IMR-90 (cell line): ENCODE results near the gene RPL31. TPM values are rescaled to one million over a fixed set of nuclear protein-coding genes. Genes with fewer than 3 reads are reported as not detected.

Source experiments
- ATAC-seq: fragments of 200-7000 bp; cut with Tn5 transposase; 2 replicates; pipeline ENCODE4 v1.9.1; 2020; ENCODE audit warnings: low read depth, mild to moderate bottlenecking, moderate library complexity
- BruUV-seq: library from RNA; stranded (reverse); fragments of 400-500 nt; replicated peaks from 2 replicates; lab custom pipeline; 2021; lab: Mats Ljungman, UMichigan
- CTCF ChIA-PET: fragments of 300-600 bp; formaldehyde crosslinking; extraction: SDS; loops from one replicate; lab custom pipeline; 2021; ENCODE audit warnings: antibody characterized with exemption; lab: Yijun Ruan, JAX
- POLR2A ChIA-PET: fragments of 300-600 bp; sonication (Branson Sonifier 250); formaldehyde crosslinking; loops from one replicate; lab custom pipeline; 2022; ENCODE audit warnings: antibody characterized with exemption; ENCODE audit not compliant: unreplicated experiment; lab: Charles Lee
- DNase-seq: peaks from one replicate; pipeline ENCODE4 v3.0.0; 2013
- H2AFZ ChIP-seq: replicated peaks from 2 replicates; pipeline ENCODE3; 2013; ENCODE audit warnings: low read length, mild to moderate bottlenecking; ENCODE audit not compliant: poor library complexity
- H2AK5ac ChIP-seq: 2 replicates; pipeline ENCODE4 v1.6.1; 2013; ENCODE audit warnings: low read depth, low read length, inconsistent platforms
- H2AK9ac ChIP-seq: replicated peaks from 2 replicates; pipeline ENCODE3; 2013; ENCODE audit warnings: mild to moderate bottlenecking, low read depth, low read length, moderate library complexity; ENCODE audit not compliant: poor library complexity
- H2BK120ac ChIP-seq: 2 replicates; pipeline ENCODE4 v1.6.1; 2013; ENCODE audit warnings: low read depth, low read length, inconsistent platforms
- H2BK15ac ChIP-seq: 3 replicates; pipeline ENCODE4 v1.6.1; 2013; ENCODE audit warnings: low read depth, low read length, inconsistent platforms
- H2BK20ac ChIP-seq: 2 replicates; pipeline ENCODE4 v1.6.1; 2013; ENCODE audit warnings: low read depth, mild to moderate bottlenecking, inconsistent platforms, low read length, moderate library complexity
- H2BK5ac ChIP-seq: 2 replicates; pipeline ENCODE4 v1.6.1; 2013; ENCODE audit warnings: mild to moderate bottlenecking, low read depth, low read length, inconsistent platforms; ENCODE audit not compliant: poor library complexity, severe bottlenecking
- H3K14ac ChIP-seq: replicated peaks from 2 replicates; pipeline ENCODE4 v1.6.1; 2013; ENCODE audit warnings: low read depth, low read length, inconsistent platforms
- H3K18ac ChIP-seq: 2 replicates; pipeline ENCODE4 v1.6.1; 2013; ENCODE audit warnings: low read depth, low read length, control low read depth
- H3K23ac ChIP-seq: 2 replicates; pipeline ENCODE4 v1.6.1; 2013; ENCODE audit warnings: low read depth, low read length, inconsistent platforms
- H3K27ac ChIP-seq: 2 replicates; pipeline ENCODE4 v1.5.1; 2013; ENCODE audit warnings: mild to moderate bottlenecking, control low read depth, low read length; ENCODE audit not compliant: insufficient read depth
- H3K27me3 ChIP-seq: 2 replicates; pipeline ENCODE4 v1.6.1; 2013; ENCODE audit warnings: low read length; ENCODE audit not compliant: control insufficient read depth, insufficient read depth
- H3K36me3 ChIP-seq: 2 replicates; pipeline ENCODE4 v1.6.1; 2013; ENCODE audit warnings: low read length, mixed read lengths; ENCODE audit not compliant: control insufficient read depth, insufficient read depth
- H3K4ac ChIP-seq: 2 replicates; pipeline ENCODE4 v1.6.1; 2013; ENCODE audit warnings: low read depth, low read length, inconsistent platforms
- H3K4me1 ChIP-seq: 2 replicates; pipeline ENCODE4 v1.6.1; 2013; ENCODE audit warnings: low read length, mixed read lengths; ENCODE audit not compliant: control insufficient read depth, insufficient read depth
- H3K4me2 ChIP-seq: 2 replicates; pipeline ENCODE4 v1.6.1; 2013; ENCODE audit warnings: low read depth, mild to moderate bottlenecking, control low read depth, low read length, moderate library complexity
- H3K4me3 ChIP-seq: 2 replicates; pipeline ENCODE4 v1.5.1; 2013; ENCODE audit warnings: low read depth, mild to moderate bottlenecking, control low read depth, low read length, moderate library complexity; ENCODE audit not compliant: insufficient read depth
- H3K56ac ChIP-seq: 2 replicates; pipeline ENCODE4 v1.6.1; 2013; ENCODE audit warnings: low read length, inconsistent platforms; ENCODE audit not compliant: insufficient read depth; ENCODE audit errors: extremely low read depth
- H3K79me1 ChIP-seq, 2 experiments: 2 replicates each; pipeline ENCODE4 v1.6.1; 2013; ENCODE audit warnings: low read length in 2 of 2, inconsistent platforms in 1 of 2, low read depth in 1 of 2
- H3K9ac ChIP-seq: 2 replicates; pipeline ENCODE4 v1.6.1; 2013; ENCODE audit warnings: low read depth, low read length, control low read depth
- H3K9me1 ChIP-seq: 2 replicates; pipeline ENCODE4 v1.6.1; 2013; ENCODE audit warnings: low read length, inconsistent platforms; ENCODE audit not compliant: insufficient read depth
- H3K9me3 ChIP-seq: 2 replicates; pipeline ENCODE4 v1.6.1; 2013; ENCODE audit warnings: low read length; ENCODE audit not compliant: control insufficient read depth, insufficient read depth
- H4K20me1 ChIP-seq: 2 replicates; pipeline ENCODE4 v1.6.1; 2013; ENCODE audit warnings: low read length, inconsistent platforms; ENCODE audit not compliant: insufficient read depth
- H4K5ac ChIP-seq: 2 replicates; pipeline ENCODE4 v1.6.1; 2013; ENCODE audit warnings: mild to moderate bottlenecking, low read depth, low read length, control low read depth
- H4K8ac ChIP-seq, 2 experiments: 2 replicates each; pipeline ENCODE4 v1.6.1; 2013; ENCODE audit warnings: low read depth in 2 of 2, low read length in 2 of 2, control low read depth in 1 of 2, inconsistent platforms in 1 of 2
- H4K91ac ChIP-seq: 2 replicates; pipeline ENCODE4 v1.6.1; 2013; ENCODE audit warnings: low read depth, low read length, inconsistent platforms; ENCODE audit not compliant: insufficient read depth
- CHD1 ChIP-seq: IDR thresholded peaks from 2 replicates; pipeline ENCODE4 v1.6.1; 2012; ENCODE audit warnings: low read depth, low read length, improper control_type of control experiment
- MAZ ChIP-seq: IDR thresholded peaks from 2 replicates; pipeline ENCODE4 v1.6.1; 2012; ENCODE audit warnings: low read depth, mild to moderate bottlenecking, low read length, improper control_type of control experiment, moderate library complexity, borderline replicate concordance
- NFE2L2 ChIP-seq: fragments of 150-350 bp; IDR thresholded peaks from 2 replicates; pipeline ENCODE4 v1.6.1; 2016; ENCODE audit warnings: low read depth, mild to moderate bottlenecking, low read length
- POLR2A ChIP-seq: IDR thresholded peaks from 2 replicates; pipeline ENCODE4 v1.6.1; 2012; ENCODE audit warnings: mild to moderate bottlenecking, low read depth, low read length
- RAD21 ChIP-seq: IDR thresholded peaks from 2 replicates; pipeline ENCODE4 v1.6.1; 2012; ENCODE audit warnings: low read length, improper control_type of control experiment
- WGBS, 2 experiments: methylation state at CpG; one replicate each; pipeline versions ENCODE4 v1.1.5 to v1.1.7; 2013; ENCODE audit warnings: missing lambda C conversion rate in 2 of 2; ENCODE audit not compliant: insufficient read length in 1 of 2; ENCODE audit errors: extremely low coverage in 2 of 2; 5-methylcytosine and 5-hydroxymethylcytosine counted together
- dilution Hi-C: fragments of 300-500 bp; cut with HindIII; formaldehyde crosslinking; loops from one replicate; pipeline ENCODE4 v1.14.3; 2018; ENCODE audit warnings: low sequenced_read_pairs; ENCODE audit not compliant: unreplicated experiment
- in situ Hi-C: fragments of 300-500 bp; cut with MboI; formaldehyde crosslinking; loops from 3 replicates; pipeline ENCODE4 v1.14.3; 2019; ENCODE audit warnings: low sequenced_read_pairs, inconsistent platforms, mixed read lengths
- intact Hi-C: fragments of 100-400 bp; cut with micrococcal nuclease; formaldehyde crosslinking; loops from 2 replicates; pipeline ENCODE4 v1.10.0; 2022
- polyA plus RNA-seq, 3 experiments: library from polyadenylated mRNA; depleted of rRNA; stranded (reverse); fragments of >200 nt; gene quantifications; 2 replicates each; pipeline ENCODE4 v1.2.3, GENCODE V29; 2012; ENCODE audit warnings: low replicate concordance in 1 of 3
- total RNA-seq: library from RNA; depleted of rRNA; stranded (reverse); fragments of >200 nt; gene quantifications from 2 replicates; pipeline ENCODE4 v1.2.3, GENCODE V29; 2012

The RPL31 gene
- total and polyA plus RNA-seq, 2 of the 4 experiments (the other 2 are of a cell fraction) = 358 to 2,908 TPM

DNA sequence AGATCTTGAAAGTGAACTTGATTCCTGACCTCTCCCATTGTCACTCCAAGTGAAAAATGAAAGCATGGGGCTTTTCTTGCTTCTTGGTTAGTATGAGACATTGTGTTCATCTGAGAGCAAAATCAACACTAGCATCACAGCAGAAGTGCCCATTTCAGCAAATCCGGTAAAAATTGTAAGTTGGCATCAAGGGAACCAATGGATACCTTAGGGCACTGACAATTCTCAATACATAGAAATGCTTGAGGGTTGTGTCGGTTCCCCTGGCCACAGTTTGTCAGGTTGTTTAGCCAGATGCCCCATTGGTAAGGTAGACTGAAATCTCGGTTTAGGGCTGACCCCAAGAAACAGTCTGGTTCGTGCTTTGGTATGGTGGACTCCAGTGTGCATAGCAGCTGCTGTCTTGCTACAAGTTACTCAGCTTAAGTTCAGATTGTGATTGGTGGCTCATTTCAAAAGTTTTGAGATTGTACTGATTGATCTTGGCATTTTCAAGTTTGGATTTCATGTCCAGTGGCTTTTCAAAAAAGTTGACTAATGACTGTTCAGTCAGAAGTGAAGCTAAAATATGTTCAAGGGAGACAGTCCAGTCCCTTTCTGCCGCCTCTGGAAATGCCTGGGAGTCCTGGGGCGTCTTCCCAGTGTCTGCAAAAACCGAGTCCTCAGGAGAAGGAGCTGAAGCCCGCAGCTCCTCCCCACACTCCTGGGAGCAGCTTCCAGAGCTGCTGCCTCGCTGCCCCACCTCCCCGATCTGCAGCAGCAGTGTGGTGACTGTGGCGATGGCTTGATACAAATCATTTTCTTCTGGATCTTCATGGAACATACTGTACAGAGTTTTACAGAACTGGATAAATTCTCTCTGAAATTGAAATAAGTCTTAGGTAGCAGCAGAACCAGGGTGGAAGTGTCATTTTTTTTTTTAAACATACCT lies 5.6 kb downstream of the RPL31 start:
- ATAC-seq (no peak), DNase-seq (no peak)
- H2BK20ac ChIP-seq = no peak overlapping the region
- CTCF ChIA-PET = interaction anchor here (0.6 to 1.4 kb wide), 2 partner anchors 198 to 326 kb away, joined by 4 read pairs; no protein-coding TSS in a partner anchor
- peaks cover 6% of the 10 kb centered on the region for H3K4me1 ChIP-seq
- H4K8ac ChIP-seq = peak overlapping the region in 1 of 2 experiments; percentile 24; a peak in 1 of 4 replicates
- TF ChIP-seq POLR2A = 0 out of 2 replicates have a peak, but pooled peaks have one; percentile 10
- TF ChIP-seq RAD21 = no peak
- no peak for TF ChIP-seq MAZ
- no peak for TF ChIP-seq NFE2L2
- no peak for TF ChIP-seq CHD1
- WGBS, 2 experiments = no CpG with 5 or more reads among the region's 11 CpGs
- peaks cover 74% of the 10 kb centered on the region for H4K20me1 ChIP-seq
- H2BK120ac ChIP-seq = no peak overlapping the region
- no peak overlapping the region for H3K9ac ChIP-seq
- H2AK9ac ChIP-seq = no peak overlapping the region
- H2BK15ac ChIP-seq = no peak overlapping the region
- no peak overlapping the region for H3K4me3 ChIP-seq
- no peak overlapping the region for H2AK5ac ChIP-seq
- 0 out of 2 replicates have a peak overlapping the region, but pooled peaks have one; percentile 12 for H3K23ac ChIP-seq
- dilution Hi-C loops (no loop called here), in situ Hi-C loops (no loop called here), intact Hi-C loops (no loop called here)
- H3K27me3 ChIP-seq = no peaks in the 10 kb centered on the region
- H3K36me3 ChIP-seq = peaks cover 51% of the 10 kb centered on the region
- H2AFZ ChIP-seq = no peak overlapping the region
- no peak overlapping the region for H3K27ac ChIP-seq
- no peak overlapping the region for H3K14ac ChIP-seq
- no peak overlapping the region for H3K4me2 ChIP-seq
- no peak overlapping the region for H3K4ac ChIP-seq
- H3K56ac ChIP-seq = no peak overlapping the region
- no peak overlapping the region for H4K5ac ChIP-seq
- BruUV-seq = no TSS peak
- H3K9me1 ChIP-seq = peaks cover 16% of the 10 kb centered on the region
- H2BK5ac ChIP-seq = no peak overlapping the region
- POLR2A ChIA-PET = interaction anchor here (0.6 kb wide), 2 partner anchors 29 to 43 kb away, joined by 3 read pairs; no protein-coding TSS in a partner anchor
- peaks cover 21 to 68% of the 10 kb centered on the region in 2 experiments for H3K79me1 ChIP-seq
- H4K91ac ChIP-seq = no peak overlapping the region
- H3K9me3 ChIP-seq = no peaks in the 10 kb centered on the region
- no peak overlapping the region for H3K18ac ChIP-seq
